ENCODE measurements around the gene SH3D19. TPM values are rescaled to one million over a fixed set of nuclear protein-coding genes. Genes with fewer than 3 reads are reported as not detected.

The SH3D19 gene
- total and polyA plus RNA-seq, 4 donors = 22.1 to 69.2 (median 50.8) TPM

GRCh38 chr4:151097759-151098158 lies 227.6 kb downstream of the SH3D19 start:
- Histone ChIP-seq H3K27ac (ENCODE audit: low read depth in 1 of 2, low read length in 1 of 2) (no peak overlapping the region), H3K27me3 (ENCODE audit: control insufficient read depth in 3 of 3, insufficient read depth in 3 of 3, low read length in 2 of 3) (no peaks in the 10 kb centered on the region), H3K4me1 (ENCODE audit: control insufficient read depth in 5 of 5, insufficient read depth in 5 of 5, low read length in 5 of 5) (peaks cover 0 to 8% (median 3%) of the 10 kb centered on the region in 5 donors), H3K9me3 (ENCODE audit: control insufficient read depth in 4 of 4, insufficient read depth in 3 of 4, low read length in 3 of 4) (no peaks in the 10 kb centered on the region), H3K4me3 (no peak overlapping the region), H3K36me3 (ENCODE audit: control insufficient read depth in 4 of 4, insufficient read depth in 4 of 4, low read length in 4 of 4) (peaks cover 2 to 8% (median 5%) of the 10 kb centered on the region in 4 donors), H3K9ac (ENCODE audit: insufficient read depth in 1 of 2, low read length in 2 of 2) (no peak overlapping the region)
- DNase-seq = no peak
- no peak for TF ChIP-seq CTCF (IDR thresholded peaks at IDR 0.05; ENCODE audit: control extremely low read depth, extremely low read depth)
- WGBS, 2 donors = 86 to 97% methylated on average over 3 of the region's 3 CpGs
- ATAC-seq (ENCODE audit: insufficient read depth, low FRiP score) = no peak

GRCh38 chr4:151095142-151095541 lies 230.3 kb downstream of the SH3D19 start:
- H3K4me1 ChIP-seq (ENCODE audit: control insufficient read depth in 5 of 5, insufficient read depth in 5 of 5, low read length in 5 of 5) = peaks cover 0 to 2% (median 0%) of the 10 kb centered on the region in 5 donors
- no peaks in the 10 kb centered on the region for H3K9me3 ChIP-seq (ENCODE audit: control insufficient read depth in 4 of 4, insufficient read depth in 3 of 4, low read length in 3 of 4)
- 95 to 97% methylated on average over 3 of the region's 3 CpGs for WGBS, 2 donors
- DNase-seq (no peak), ATAC-seq (ENCODE audit: insufficient read depth, low FRiP score) (no peak)
- no peak overlapping the region for H3K4me3 ChIP-seq
- H3K36me3 ChIP-seq (ENCODE audit: control insufficient read depth in 4 of 4, insufficient read depth in 4 of 4, low read length in 4 of 4) = no peaks in the 10 kb centered on the region
- TF ChIP-seq CTCF (IDR thresholded peaks at IDR 0.05; ENCODE audit: control extremely low read depth, extremely low read depth) = no peak
- H3K27me3 ChIP-seq (ENCODE audit: control insufficient read depth in 3 of 3, insufficient read depth in 3 of 3, low read length in 2 of 3) = no peaks in the 10 kb centered on the region
- H3K9ac ChIP-seq (ENCODE audit: insufficient read depth in 1 of 2, low read length in 2 of 2) = no peak overlapping the region
- no peak overlapping the region for H3K27ac ChIP-seq (ENCODE audit: low read depth in 1 of 2, low read length in 1 of 2)

- DNase-seq = no peak
Measured at GRCh38 chr4:151094290-151094751, 231.1 kb downstream of the SH3D19 start.

More at GRCh38 chr4:151094290-151094751, 231.1 kb downstream of the SH3D19 start:
- Histone ChIP-seq H3K36me3 (ENCODE audit: control insufficient read depth in 4 of 4, insufficient read depth in 4 of 4, low read length in 4 of 4) (no peaks in the 10 kb centered on the region), H3K27me3 (ENCODE audit: control insufficient read depth in 3 of 3, insufficient read depth in 3 of 3, low read length in 2 of 3) (no peaks in the 10 kb centered on the region), H3K27ac (ENCODE audit: low read depth in 1 of 2, low read length in 1 of 2) (no peak overlapping the region), H3K4me3 (no peak overlapping the region), H3K9ac (ENCODE audit: insufficient read depth in 1 of 2, low read length in 2 of 2) (no peak overlapping the region), H3K4me1 (ENCODE audit: control insufficient read depth in 5 of 5, insufficient read depth in 5 of 5, low read length in 5 of 5) (peaks cover 0 to 2% (median 0%) of the 10 kb centered on the region in 5 donors), H3K9me3 (ENCODE audit: control insufficient read depth in 4 of 4, insufficient read depth in 3 of 4, low read length in 3 of 4) (no peaks in the 10 kb centered on the region)
- no peak for TF ChIP-seq CTCF (IDR thresholded peaks at IDR 0.05; ENCODE audit: control extremely low read depth, extremely low read depth)
- WGBS, 2 donors = 85 to 96% methylated on average over 2 of the region's 2 CpGs
- ATAC-seq (ENCODE audit: insufficient read depth, low FRiP score) = no peak

Measured in lung (tissue), 12 donors.